ENCODE measurements around the gene TBC1D30.
"Not testable (repeated sequence)": the region's sequence is repeated elsewhere in the genome, so short reads cannot be mapped to it uniquely, and the experiment has no call there.

DNA sequence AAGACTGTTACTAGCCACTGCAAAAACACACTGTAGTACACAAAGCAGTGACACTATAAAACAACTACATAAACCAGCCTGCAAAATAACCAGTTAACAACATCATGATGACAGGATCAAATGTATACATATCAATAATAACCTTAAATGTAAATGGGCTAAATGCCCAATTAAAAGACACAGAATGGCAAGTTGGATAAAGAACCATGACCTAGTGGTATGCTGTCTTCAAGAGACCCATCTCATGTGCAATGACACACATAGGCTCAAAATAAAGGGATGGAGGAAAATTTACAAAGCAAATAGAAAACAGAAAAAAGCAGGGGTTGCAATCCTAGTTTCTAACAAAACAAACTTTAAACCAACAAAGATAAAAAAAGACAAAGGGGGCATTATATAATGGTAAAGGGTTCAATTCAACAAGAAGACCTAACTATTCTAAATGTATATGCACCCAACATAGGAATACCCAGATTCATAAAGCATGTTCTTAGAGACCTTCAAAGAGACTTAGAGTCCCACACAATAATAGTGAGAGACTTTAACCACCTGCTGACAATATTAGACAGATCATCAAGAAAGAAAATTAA, 49.2 kb upstream of the TBC1D30 start:
- TF ChIP-seq, protein P1, sequence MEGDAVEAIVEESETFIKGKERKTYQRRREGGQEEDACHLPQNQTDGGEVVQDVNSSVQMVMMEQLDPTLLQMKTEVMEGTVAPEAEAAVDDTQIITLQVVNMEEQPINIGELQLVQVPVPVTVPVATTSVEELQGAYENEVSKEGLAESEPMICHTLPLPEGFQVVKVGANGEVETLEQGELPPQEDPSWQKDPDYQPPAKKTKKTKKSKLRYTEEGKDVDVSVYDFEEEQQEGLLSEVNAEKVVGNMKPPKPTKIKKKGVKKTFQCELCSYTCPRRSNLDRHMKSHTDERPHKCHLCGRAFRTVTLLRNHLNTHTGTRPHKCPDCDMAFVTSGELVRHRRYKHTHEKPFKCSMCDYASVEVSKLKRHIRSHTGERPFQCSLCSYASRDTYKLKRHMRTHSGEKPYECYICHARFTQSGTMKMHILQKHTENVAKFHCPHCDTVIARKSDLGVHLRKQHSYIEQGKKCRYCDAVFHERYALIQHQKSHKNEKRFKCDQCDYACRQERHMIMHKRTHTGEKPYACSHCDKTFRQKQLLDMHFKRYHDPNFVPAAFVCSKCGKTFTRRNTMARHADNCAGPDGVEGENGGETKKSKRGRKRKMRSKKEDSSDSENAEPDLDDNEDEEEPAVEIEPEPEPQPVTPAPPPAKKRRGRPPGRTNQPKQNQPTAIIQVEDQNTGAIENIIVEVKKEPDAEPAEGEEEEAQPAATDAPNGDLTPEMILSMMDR (IDR thresholded peaks at IDR 0.05; ENCODE audit: low read length), result not testable (repeated sequence)
- not testable (repeated sequence) for TF ChIP-seq EZH2phosphoT487 (IDR thresholded peaks at IDR 0.05; ENCODE audit: low read length); EZH2 (optimal IDR thresholded peaks at IDR 0.05; ENCODE audit: low read depth, low read length)
